HEK293 (cell line): ENCODE data around the gene DCHS1.

ENCODE experiments used
- ATF2 ChIP-seq: fragments of 450-650 bp; formaldehyde crosslinking; IDR thresholded peaks from 2 replicates; pipeline ENCODE4 v1.5.1; 2016; ENCODE audit warnings: missing biosample characterization, missing genetic modification characterization, low read depth
- CTCF ChIP-seq: fragments of 450-650 bp; formaldehyde crosslinking; IDR thresholded peaks from 2 replicates; pipeline ENCODE4 v1.5.1; 2016; ENCODE audit warnings: missing biosample characterization, missing genetic modification characterization
- PBX3 ChIP-seq: sonication (generic); formaldehyde crosslinking; IDR thresholded peaks from 2 replicates; pipeline ENCODE4 v1.8.1; 2022; ENCODE audit warnings: mild to moderate bottlenecking, moderate library complexity, missing genetic modification reagents
- YY1 ChIP-seq: fragments of 450-650 bp; formaldehyde crosslinking; IDR thresholded peaks from 2 replicates; pipeline ENCODE4 v1.5.1; 2018; ENCODE audit warnings: missing biosample characterization, missing genetic modification characterization
- ZBTB11 ChIP-seq: fragments of 450-650 bp; formaldehyde crosslinking; conservative IDR thresholded peaks from 2 replicates; pipeline ENCODE4 v1.5.1; 2016; ENCODE audit warnings: low read depth, missing biosample characterization, missing genetic modification characterization
- ZBTB26 ChIP-seq: fragments of 450-650 bp; formaldehyde crosslinking; optimal IDR thresholded peaks from 2 replicates; pipeline ENCODE3; 2016; ENCODE audit warnings: missing biosample characterization, mild to moderate bottlenecking, missing genetic modification characterization
- ZFP41 ChIP-seq: fragments of 450-650 bp; formaldehyde crosslinking; IDR thresholded peaks from 2 replicates; pipeline ENCODE4 v1.5.1; 2016; ENCODE audit warnings: missing biosample characterization, missing genetic modification characterization, borderline replicate concordance
- ZNF174 ChIP-seq: fragments of 450-650 bp; formaldehyde crosslinking; IDR thresholded peaks from 2 replicates; pipeline ENCODE4 v1.5.0; 2017; ENCODE audit warnings: missing biosample characterization, mild to moderate bottlenecking, missing genetic modification characterization
- ZNF274 ChIP-seq, 2 experiments: fragments of 200-500 bp in 1 of 2; fragments of 450-650 bp in 1 of 2; sonication (Bioruptor generic) in 1 of 2; formaldehyde crosslinking in 1 of 2; IDR thresholded peaks; 2 replicates each; pipeline versions ENCODE4 v1.5.1 to v1.6.1; 2014 to 2016; ENCODE audit warnings: borderline replicate concordance in 1 of 2, inconsistent platforms in 1 of 2, low read length in 1 of 2, missing biosample characterization in 1 of 2, missing genetic modification characterization in 1 of 2
- ZNF366 ChIP-seq: fragments of 450-650 bp; formaldehyde crosslinking; conservative IDR thresholded peaks from 2 replicates; pipeline ENCODE4 v1.5.1; 2016; ENCODE audit warnings: missing biosample characterization, missing genetic modification characterization
- ZNF513 ChIP-seq: fragments of 450-650 bp; IDR thresholded peaks from 2 replicates; pipeline ENCODE4 v1.5.1; 2018; ENCODE audit warnings: missing biosample characterization, missing genetic modification characterization

GRCh38 chr11:6607190-6607795 is 48.3 kb downstream of the DCHS1 start:
- TF ChIP-seq ZNF513 (tag by site-specific recombination) = no peak
- TF ChIP-seq ZNF366 (tag by site-specific recombination) = no peak
- no peak for TF ChIP-seq CTCF
- no peak for TF ChIP-seq ZNF174 (tag by site-specific recombination)
- TF ChIP-seq YY1 (tag by site-specific recombination) = no peak
- no peak for TF ChIP-seq ATF2 (tag by site-specific recombination)
- TF ChIP-seq ZFP41 (tag by site-specific recombination) = no peak
- TF ChIP-seq ZBTB11 (tag by site-specific recombination) = no peak
- no peak for TF ChIP-seq ZNF274 (IDR thresholded peaks at IDR 0.05; ENCODE audit: low read length)
- TF ChIP-seq ZNF274 (tag by site-specific recombination; IDR thresholded peaks at IDR 0.05; ENCODE audit: borderline replicate concordance) = no peak
- TF ChIP-seq ZBTB26 = no peak
- no peak for TF ChIP-seq PBX3 (CRISPR knock-in tag)
